ENCODE measurements around the gene SKI.

DNA sequence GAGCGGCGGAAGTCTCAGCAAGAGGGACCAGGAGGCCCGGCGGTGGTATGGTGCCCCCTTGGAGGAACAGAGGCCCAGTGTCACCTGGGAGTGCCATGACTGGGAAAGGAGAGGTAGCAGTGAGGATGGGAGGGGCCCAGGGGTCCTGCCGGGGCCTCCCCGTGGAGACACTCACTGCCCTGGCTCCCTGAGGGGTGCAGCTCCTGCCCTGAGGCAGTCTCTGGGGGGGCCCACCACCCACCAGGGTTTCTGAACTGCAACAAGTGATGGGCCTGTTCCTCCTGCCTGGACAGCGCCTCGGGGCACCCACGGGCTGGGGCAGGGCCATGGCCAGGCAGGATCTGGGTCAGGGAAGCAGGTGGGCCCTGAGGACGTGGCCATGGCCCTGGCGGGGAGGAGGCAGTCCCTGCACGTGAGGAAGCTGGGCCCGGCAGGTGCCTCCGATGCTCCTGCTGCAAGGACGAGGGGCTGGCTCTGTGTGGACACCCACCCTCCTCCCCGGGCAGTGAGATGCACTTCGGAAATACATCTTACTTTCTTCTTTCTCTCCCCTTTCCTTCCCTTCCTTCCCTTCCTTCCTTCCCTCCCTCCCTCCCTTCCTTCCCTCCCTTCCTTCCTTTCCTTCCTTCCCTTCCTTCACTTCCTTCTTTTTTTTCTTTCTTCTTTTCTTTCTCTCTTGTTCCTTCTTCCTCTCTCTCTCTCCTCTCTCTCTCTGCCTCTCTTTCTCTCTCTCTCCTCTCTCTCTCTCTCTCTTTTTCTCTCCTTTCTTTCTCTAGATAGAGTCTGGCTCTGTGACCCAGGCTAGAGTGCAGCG is 96.6 kb downstream of the SKI start:
- TF ChIP-seq, protein P1, sequence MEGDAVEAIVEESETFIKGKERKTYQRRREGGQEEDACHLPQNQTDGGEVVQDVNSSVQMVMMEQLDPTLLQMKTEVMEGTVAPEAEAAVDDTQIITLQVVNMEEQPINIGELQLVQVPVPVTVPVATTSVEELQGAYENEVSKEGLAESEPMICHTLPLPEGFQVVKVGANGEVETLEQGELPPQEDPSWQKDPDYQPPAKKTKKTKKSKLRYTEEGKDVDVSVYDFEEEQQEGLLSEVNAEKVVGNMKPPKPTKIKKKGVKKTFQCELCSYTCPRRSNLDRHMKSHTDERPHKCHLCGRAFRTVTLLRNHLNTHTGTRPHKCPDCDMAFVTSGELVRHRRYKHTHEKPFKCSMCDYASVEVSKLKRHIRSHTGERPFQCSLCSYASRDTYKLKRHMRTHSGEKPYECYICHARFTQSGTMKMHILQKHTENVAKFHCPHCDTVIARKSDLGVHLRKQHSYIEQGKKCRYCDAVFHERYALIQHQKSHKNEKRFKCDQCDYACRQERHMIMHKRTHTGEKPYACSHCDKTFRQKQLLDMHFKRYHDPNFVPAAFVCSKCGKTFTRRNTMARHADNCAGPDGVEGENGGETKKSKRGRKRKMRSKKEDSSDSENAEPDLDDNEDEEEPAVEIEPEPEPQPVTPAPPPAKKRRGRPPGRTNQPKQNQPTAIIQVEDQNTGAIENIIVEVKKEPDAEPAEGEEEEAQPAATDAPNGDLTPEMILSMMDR (IDR thresholded peaks at IDR 0.05): no peak
- TF ChIP-seq POLR2A (IDR thresholded peaks at IDR 0.05) (no peak), POLR2AphosphoS5 (IDR thresholded peaks at IDR 0.05) (no peak)
